ENCODE data around the gene MUS81.

GRCh38 chr11:65887723-65888162 lies 27.5 kb downstream of the MUS81 start:
- TF ChIP-seq CTCF (IDR thresholded peaks at IDR 0.05) (no peak), POLR2AphosphoS5 (IDR thresholded peaks at IDR 0.05) (no peak)

Measured in transverse colon (tissue), 4 donors.